Choroid plexus epithelial cell (primary cell): Measurements from ENCODE around the gene MMP7.

Source experiments
- DNase-seq: peaks from one replicate; pipeline ENCODE4 v3.0.0-alpha.2; 2010; ENCODE audit warnings: low read depth
- H3K4me3 ChIP-seq: 2 replicates; pipeline ENCODE4 v1.5.1; 2011; ENCODE audit warnings: low read depth, mild to moderate bottlenecking, control low read depth, low read length, moderate library complexity
- CTCF ChIP-seq: conservative IDR thresholded peaks from 2 replicates; pipeline ENCODE4 v1.5.1; 2011; ENCODE audit warnings: low read depth, mild to moderate bottlenecking, control low read depth, inconsistent platforms, low read length, moderate library complexity

MMP7 gene

GRCh38 chr11:102530558-102530957 is at the start of gene MMP7:
MMP7 (minus strand) TSS chr11:102530747; CDS start chr11:102530700, 47 bp downstream.
- no peak for TF ChIP-seq CTCF
- peak; percentile 61 for DNase-seq
- H3K4me3 ChIP-seq, result no peak within 1 kb of the TSS

- TF ChIP-seq CTCF, result no peak
- no peak overlapping the region for H3K4me3 ChIP-seq
- no peak for DNase-seq
Observed at GRCh38 chr11:102577723-102578122, 47.2 kb upstream of the MMP7 start.

GRCh38 chr11:102577182-102577581 is 46.6 kb upstream of the MMP7 start:
- DNase-seq, result peak; percentile 33
- TF ChIP-seq CTCF, result no peak
- no peak overlapping the region for H3K4me3 ChIP-seq

- H3K4me3 ChIP-seq, result no peak overlapping the region
- no peak for DNase-seq
- no peak for TF ChIP-seq CTCF
Observed at GRCh38 chr11:102576350-102576749, 45.8 kb upstream of the MMP7 start.

- H3K4me3 ChIP-seq, result no peak overlapping the region
- DNase-seq, result no peak
- TF ChIP-seq CTCF, result no peak
Observed at GRCh38 chr11:102575012-102575411, 44.5 kb upstream of the MMP7 start.

- DNase-seq, result no peak
- no peak overlapping the region for H3K4me3 ChIP-seq
- TF ChIP-seq CTCF, result no peak
Observed at GRCh38 chr11:102573851-102574250, 43.3 kb upstream of the MMP7 start.

GRCh38 chr11:102572554-102573220 is 42.1 kb upstream of the MMP7 start:
- no peak for DNase-seq
- TF ChIP-seq CTCF, result no peak

More at GRCh38 chr11:102572554-102573220, 42.1 kb upstream of the MMP7 start:
- no peak overlapping the region for H3K4me3 ChIP-seq
